HUES48 (cell line): ENCODE results near the gene BPI.

Experiments
- H3K27ac ChIP-seq: one replicate; pipeline ENCODE4 v1.7.0; 2013; ENCODE audit warnings: low read depth, low read length, inconsistent platforms
- H3K27me3 ChIP-seq: 2 replicates; pipeline ENCODE4 v1.6.1; 2013; ENCODE audit warnings: mild to moderate bottlenecking, low read length; ENCODE audit not compliant: control insufficient read depth, insufficient read depth
- H3K36me3 ChIP-seq: 2 replicates; pipeline ENCODE4 v1.6.1; 2013; ENCODE audit warnings: low read length; ENCODE audit not compliant: control insufficient read depth, insufficient read depth
- H3K4me1 ChIP-seq: 2 replicates; pipeline ENCODE4 v1.6.1; 2013; ENCODE audit warnings: mild to moderate bottlenecking, low read length; ENCODE audit not compliant: control insufficient read depth, insufficient read depth
- H3K4me3 ChIP-seq: 2 replicates; pipeline ENCODE4 v1.5.1; 2013; ENCODE audit warnings: mild to moderate bottlenecking, low read depth, low read length
- H3K9ac ChIP-seq: 2 replicates; pipeline ENCODE4 v1.6.1; 2013; ENCODE audit warnings: mild to moderate bottlenecking, low read depth, low read length, moderate library complexity
- H3K9me3 ChIP-seq: 2 replicates; pipeline ENCODE4 v1.6.1; 2013; ENCODE audit warnings: low read length; ENCODE audit not compliant: control insufficient read depth, insufficient read depth

Gene BPI

DNA sequence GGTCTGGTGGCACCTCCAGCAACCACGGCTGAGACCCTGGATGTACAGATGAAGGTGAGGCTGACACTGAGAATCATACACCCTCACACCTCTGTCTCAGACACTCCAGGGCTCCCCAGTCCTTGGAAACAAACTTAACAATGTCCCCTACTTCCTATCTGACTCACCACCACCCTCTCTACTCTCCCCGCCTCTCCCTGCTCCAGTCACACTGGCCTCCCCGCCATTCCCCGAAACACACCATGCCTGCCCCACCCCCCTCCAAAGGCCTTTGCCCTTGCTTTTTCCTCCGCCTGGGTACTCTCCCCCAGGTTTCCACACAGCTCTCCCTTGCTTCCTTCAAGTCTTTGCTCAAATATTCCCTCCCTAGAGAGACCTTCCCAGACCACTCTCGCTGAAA is 16.3 kb downstream of the BPI start:
- no peaks in the 10 kb centered on the region for H3K9me3 ChIP-seq
- H3K4me1 ChIP-seq = no peaks in the 10 kb centered on the region
- H3K27ac ChIP-seq = no peak overlapping the region
- H3K9ac ChIP-seq = no peak overlapping the region
- no peaks in the 10 kb centered on the region; the same call in 1 of the 2 replicates for H3K27me3 ChIP-seq
- H3K36me3 ChIP-seq = no peaks in the 10 kb centered on the region
- no peak overlapping the region for H3K4me3 ChIP-seq

DNA sequence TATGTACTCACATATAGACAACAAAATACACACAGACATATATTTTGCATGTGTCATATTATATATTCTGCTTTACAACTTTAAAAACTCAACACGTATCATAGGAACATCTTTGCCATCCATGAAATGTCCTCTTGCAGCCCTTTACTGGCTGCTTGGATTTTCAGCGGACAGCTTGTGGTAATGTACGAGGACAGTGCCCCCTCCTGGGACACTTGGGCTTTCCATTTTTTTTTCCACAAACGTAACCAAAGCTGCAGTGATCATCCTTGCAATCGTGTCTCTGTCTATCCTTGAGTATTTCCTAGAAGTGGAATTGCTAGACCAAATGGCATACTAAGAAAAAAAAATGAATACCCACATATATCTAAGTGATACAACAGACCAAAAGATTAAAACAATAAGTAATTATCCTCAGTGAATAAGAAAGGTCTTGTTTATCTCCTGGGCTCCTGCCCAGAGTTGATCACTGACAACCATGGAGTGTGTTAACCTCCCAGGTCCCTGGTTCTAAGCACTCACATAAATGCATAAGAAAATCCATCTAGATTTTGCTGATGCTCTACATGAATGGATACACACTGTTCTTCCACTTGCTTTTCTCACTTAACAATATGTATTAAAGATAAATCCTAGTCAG is 18.1 kb downstream of the BPI start:
- Histone ChIP-seq H3K36me3 (no peaks in the 10 kb centered on the region), H3K9me3 (no peaks in the 10 kb centered on the region), H3K9ac (no peak overlapping the region), H3K27ac (no peak overlapping the region), H3K27me3 (no peaks in the 10 kb centered on the region; the same call in 1 of the 2 replicates), H3K4me1 (no peaks in the 10 kb centered on the region), H3K4me3 (no peak overlapping the region)

DNA sequence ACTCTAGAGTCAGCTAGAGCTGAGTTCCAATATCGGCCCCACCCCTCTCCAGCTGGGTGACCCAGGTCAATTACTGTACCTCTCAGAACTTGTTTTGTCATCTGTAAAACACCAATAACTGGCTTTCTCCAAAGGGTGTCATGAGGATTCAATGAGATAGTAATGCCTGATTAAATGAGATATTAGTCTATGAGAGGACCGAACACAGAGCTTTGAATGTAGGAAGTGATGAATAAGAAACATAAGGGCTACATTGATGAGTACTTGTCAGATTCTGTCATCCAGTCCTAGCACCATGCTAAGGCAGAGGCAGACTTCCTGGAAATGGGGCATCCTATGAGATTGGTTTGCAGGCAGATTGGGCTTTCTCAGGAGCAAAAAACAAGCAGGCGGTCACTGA is 20.2 kb downstream of the BPI start:
- H3K9ac ChIP-seq = no peak overlapping the region
- H3K4me1 ChIP-seq = no peaks in the 10 kb centered on the region

DNA sequence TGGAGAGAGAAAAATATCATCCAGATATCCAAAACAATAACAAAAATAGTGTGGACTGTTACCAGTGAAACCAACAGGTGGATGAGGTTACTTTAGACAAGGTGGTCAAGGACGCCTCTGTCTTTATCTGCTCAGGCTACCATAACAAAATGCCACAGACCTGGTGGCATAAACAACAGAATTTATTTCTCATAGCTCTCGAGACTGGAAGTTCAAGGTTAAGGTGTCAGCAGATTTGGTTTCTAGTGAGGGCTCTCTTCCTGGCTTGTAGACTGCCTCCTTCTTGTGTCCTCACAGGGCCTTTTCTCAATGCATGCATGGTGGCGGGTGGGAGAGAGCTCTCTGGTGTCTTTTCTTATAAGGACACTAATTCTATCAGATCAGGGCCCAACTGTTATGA is 21.2 kb downstream of the BPI start:
- Histone ChIP-seq H3K27me3 (no peaks in the 10 kb centered on the region; the same call in 1 of the 2 replicates), H3K4me3 (no peak overlapping the region)

More for the DNA sequence above, 20.2 kb downstream of the BPI start:
- H3K27ac ChIP-seq = no peak overlapping the region
- H3K4me3 ChIP-seq = no peak overlapping the region
- H3K36me3 ChIP-seq = no peaks in the 10 kb centered on the region
- H3K9me3 ChIP-seq = no peaks in the 10 kb centered on the region
- H3K27me3 ChIP-seq = no peaks in the 10 kb centered on the region; the same call in 1 of the 2 replicates

DNA sequence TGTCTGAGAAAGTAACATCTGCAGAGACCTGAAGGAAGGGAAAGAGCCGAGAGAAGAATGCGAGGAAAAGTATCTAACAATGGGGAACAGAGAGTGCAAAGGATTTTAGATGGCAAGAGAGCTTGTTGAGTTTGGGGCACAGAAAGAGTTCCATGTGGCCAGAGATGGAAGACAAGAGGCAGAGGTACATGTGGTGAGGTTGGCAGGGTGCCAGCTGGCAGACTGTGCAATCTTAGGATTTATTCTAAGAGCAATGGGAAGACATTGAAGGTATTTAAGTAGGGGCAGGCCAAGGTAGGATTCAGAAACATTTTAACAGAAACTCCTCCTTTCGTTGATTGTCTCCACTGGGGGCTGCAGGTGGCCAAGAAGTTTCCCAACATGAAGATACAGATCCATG is 21.9 kb downstream of the BPI start:
- Histone ChIP-seq H3K9me3 (no peaks in the 10 kb centered on the region), H3K36me3 (no peaks in the 10 kb centered on the region), H3K4me1 (no peaks in the 10 kb centered on the region), H3K9ac (no peak overlapping the region), H3K27me3 (no peaks in the 10 kb centered on the region; the same call in 1 of the 2 replicates), H3K4me3 (no peak overlapping the region), H3K27ac (no peak overlapping the region)

More for the DNA sequence above, 21.2 kb downstream of the BPI start:
- no peaks in the 10 kb centered on the region for H3K9me3 ChIP-seq
- H3K9ac ChIP-seq = no peak overlapping the region
- H3K4me1 ChIP-seq = no peaks in the 10 kb centered on the region
- no peaks in the 10 kb centered on the region for H3K36me3 ChIP-seq
- no peak overlapping the region for H3K27ac ChIP-seq

DNA sequence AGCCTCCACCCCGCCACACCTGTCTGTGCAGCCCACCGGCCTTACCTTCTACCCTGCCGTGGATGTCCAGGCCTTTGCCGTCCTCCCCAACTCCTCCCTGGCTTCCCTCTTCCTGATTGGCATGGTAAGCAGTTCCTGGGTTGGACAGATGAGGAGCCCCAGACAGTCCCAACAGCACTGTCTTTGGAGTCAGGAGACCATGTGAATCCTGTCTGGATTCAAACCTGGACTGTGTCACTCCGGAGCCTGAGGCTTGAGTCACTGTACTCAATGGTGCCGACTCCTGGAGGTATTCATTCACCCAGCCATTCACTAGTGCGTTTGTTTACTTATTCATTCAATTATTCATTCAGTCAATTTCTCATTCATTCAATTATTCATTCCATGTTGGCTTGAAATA is 22.4 kb downstream of the BPI start:
- H3K9ac ChIP-seq = no peak overlapping the region
- no peaks in the 10 kb centered on the region for H3K36me3 ChIP-seq
- no peak overlapping the region for H3K27ac ChIP-seq
- no peaks in the 10 kb centered on the region for H3K9me3 ChIP-seq
- no peaks in the 10 kb centered on the region for H3K4me1 ChIP-seq
- H3K27me3 ChIP-seq = no peaks in the 10 kb centered on the region; the same call in 1 of the 2 replicates
- H3K4me3 ChIP-seq = no peak overlapping the region

DNA sequence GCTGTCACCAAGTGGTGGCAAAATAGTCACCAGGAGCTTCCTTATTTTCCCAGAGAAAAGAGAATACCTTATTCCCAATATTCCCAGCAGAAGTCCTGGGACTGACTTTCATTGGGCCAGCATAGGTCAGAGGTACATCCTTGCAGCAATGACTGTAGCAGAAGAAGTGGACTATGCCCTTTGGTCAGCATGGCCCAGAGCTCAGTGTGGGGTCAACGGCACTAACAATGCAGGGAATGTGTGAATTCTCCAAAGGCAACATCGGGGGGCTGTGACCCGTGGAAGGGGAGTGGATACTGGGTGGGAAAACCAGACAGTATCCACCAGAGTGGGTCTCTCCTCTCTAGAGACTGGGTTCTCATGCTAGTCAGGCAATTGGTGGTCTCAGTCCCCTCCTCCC is 26.7 kb downstream of the BPI start:
- no peaks in the 10 kb centered on the region for H3K9me3 ChIP-seq

DNA sequence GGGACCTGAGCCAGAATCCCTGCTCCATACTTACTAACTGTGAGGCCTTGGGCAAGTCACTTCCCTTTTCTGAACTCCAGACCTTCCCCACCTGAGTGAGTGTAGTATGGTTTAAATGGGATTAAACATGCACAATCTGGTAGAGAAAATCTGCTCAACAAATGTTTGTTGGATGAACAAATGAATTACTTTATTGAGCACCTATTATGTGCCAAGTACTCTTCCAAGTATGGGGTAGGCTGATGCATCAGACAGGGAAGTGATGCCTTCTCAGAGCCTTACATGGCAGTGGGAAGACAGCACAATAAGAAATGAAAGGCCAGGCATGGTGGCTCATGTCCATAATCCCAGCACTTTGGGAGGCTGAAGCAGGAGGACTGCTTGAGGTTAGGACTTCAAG is 27.3 kb downstream of the BPI start:
- Histone ChIP-seq H3K4me1 (no peaks in the 10 kb centered on the region), H3K36me3 (no peaks in the 10 kb centered on the region), H3K4me3 (no peak overlapping the region), H3K9me3 (no peaks in the 10 kb centered on the region), H3K27ac (no peak overlapping the region), H3K27me3 (no peaks in the 10 kb centered on the region), H3K9ac (no peak overlapping the region)

More for the DNA sequence above, 26.7 kb downstream of the BPI start:
- H3K27ac ChIP-seq = no peak overlapping the region
- no peak overlapping the region for H3K9ac ChIP-seq
- H3K36me3 ChIP-seq = no peaks in the 10 kb centered on the region
- H3K4me3 ChIP-seq = no peak overlapping the region
- no peaks in the 10 kb centered on the region for H3K27me3 ChIP-seq
- no peaks in the 10 kb centered on the region for H3K4me1 ChIP-seq

DNA sequence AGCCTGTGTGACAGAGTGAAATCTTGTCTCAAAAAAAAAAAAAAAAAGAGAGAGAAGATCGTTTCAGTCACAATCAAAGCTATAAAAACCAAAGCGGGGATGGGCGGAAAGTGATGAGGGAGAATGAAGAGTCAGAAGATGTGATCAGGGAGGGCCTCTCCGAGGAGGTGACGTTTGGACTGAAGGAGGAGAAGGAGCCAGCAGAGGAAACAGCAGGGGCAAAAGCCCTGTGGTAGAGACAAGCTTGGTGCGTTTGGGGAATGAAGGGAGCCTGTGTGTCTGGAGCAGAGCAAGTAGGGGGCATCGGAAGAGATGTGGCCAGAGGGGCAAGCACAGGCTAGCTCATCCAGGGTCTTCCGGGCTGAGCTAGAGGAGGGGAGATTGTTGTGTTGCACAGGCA is 27.9 kb downstream of the BPI start:
- Histone ChIP-seq H3K27ac (no peak overlapping the region), H3K36me3 (no peaks in the 10 kb centered on the region), H3K9me3 (no peaks in the 10 kb centered on the region), H3K4me1 (no peaks in the 10 kb centered on the region), H3K27me3 (no peaks in the 10 kb centered on the region), H3K4me3 (no peak overlapping the region), H3K9ac (no peak overlapping the region)

DNA sequence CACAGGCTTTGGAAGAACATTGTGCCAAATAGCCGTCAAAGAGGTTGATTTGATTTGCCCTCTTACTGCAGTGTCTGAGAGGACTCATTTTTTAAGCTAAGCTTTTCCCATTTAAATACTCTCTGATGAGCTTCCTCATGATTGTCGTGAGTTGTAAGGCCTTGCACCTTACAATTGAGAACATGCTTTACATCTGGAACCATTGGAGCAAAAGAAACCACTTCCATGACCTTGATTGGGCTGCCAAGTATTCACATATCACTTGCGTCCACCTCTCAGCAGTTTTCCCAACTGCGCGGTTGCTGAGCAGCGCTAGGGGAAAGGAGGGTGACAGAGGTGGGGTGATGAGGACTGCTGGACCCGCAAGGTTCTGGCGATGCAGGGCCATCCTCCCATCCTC is 30.1 kb downstream of the BPI start:
- Histone ChIP-seq H3K27me3 (no peaks in the 10 kb centered on the region), H3K9ac (no peak overlapping the region), H3K27ac (no peak overlapping the region), H3K9me3 (peaks cover 3% of the 10 kb centered on the region; the same call in 1 of the 2 replicates), H3K4me3 (no peak overlapping the region), H3K36me3 (no peaks in the 10 kb centered on the region), H3K4me1 (peaks cover under 1% of the 10 kb centered on the region)

DNA sequence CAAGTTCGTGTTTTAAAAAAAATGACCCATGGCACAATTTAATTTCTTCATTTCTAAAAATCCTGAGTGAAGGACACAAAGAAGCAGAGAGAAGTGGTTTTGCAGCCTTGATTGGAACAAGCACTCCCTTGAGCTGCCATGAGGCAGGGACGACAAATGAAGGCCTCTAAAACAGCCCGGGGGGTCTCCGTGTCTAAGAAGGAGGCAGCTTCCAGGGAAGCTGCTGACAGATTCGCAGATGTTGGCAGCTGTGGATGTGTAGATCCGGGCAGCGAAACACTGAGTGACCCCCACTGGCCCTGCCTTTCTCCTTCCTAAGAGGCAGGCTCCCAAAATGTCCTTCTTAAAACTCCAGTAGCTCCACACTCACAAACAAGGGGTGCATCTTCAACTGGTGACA is 32.8 kb downstream of the BPI start:
- no peak overlapping the region for H3K27ac ChIP-seq
- H3K27me3 ChIP-seq = no peaks in the 10 kb centered on the region
- H3K9ac ChIP-seq = no peak overlapping the region
- H3K9me3 ChIP-seq = peaks cover 3% of the 10 kb centered on the region; the same call in 1 of the 2 replicates
- H3K4me1 ChIP-seq = peaks cover 18% of the 10 kb centered on the region
- no peaks in the 10 kb centered on the region for H3K36me3 ChIP-seq
- no peak overlapping the region for H3K4me3 ChIP-seq
